Mesothelial cell of epicardium (in vitro differentiated cells): ENCODE data around the gene LGI4. TPM values are rescaled to one million over a fixed set of nuclear protein-coding genes. Genes with fewer than 3 reads are reported as not detected.

Source experiments
- DNase-seq, 2 experiments: peaks; one replicate each; pipeline ENCODE4 v3.0.0; 2021; ENCODE audit warnings: low spot score in 2 of 2; ENCODE audit not compliant: unreplicated experiment in 2 of 2
- H3K27ac Mint-ChIP-seq: 2 replicates; pipeline ENCODE4 v1.8.0; 2021; ENCODE audit warnings: mixed read lengths
- H3K27me3 Mint-ChIP-seq: 2 replicates; pipeline ENCODE4 v1.8.0; 2021; ENCODE audit warnings: low read depth, mixed read lengths
- H3K36me3 Mint-ChIP-seq: 2 replicates; pipeline ENCODE4 v1.8.0; 2021; ENCODE audit warnings: mixed read lengths
- H3K4me1 Mint-ChIP-seq: 2 replicates; pipeline ENCODE4 v1.8.0; 2021; ENCODE audit warnings: mixed read lengths
- H3K4me3 Mint-ChIP-seq: 2 replicates; pipeline ENCODE4 v1.8.0; 2021; ENCODE audit warnings: mild to moderate bottlenecking, moderate library complexity, mixed read lengths
- H3K9me3 Mint-ChIP-seq: 2 replicates; pipeline ENCODE4 v1.8.0; 2021; ENCODE audit warnings: mixed read lengths
- CTCF ChIP-seq: fragments of 200-600 bp; sonication (generic); IDR thresholded peaks from one replicate; pipeline ENCODE4 v1.5.0; 2021; ENCODE audit warnings: antibody characterized with exemption; ENCODE audit not compliant: unreplicated experiment
- total RNA-seq: library from RNA; stranded (reverse); gene quantifications from 3 replicates; pipeline ENCODE4 v1.2.1, GENCODE V29; 2021

LGI4 gene
- total RNA-seq, 1 donor from 2014 or later = 1.4 TPM

DNA sequence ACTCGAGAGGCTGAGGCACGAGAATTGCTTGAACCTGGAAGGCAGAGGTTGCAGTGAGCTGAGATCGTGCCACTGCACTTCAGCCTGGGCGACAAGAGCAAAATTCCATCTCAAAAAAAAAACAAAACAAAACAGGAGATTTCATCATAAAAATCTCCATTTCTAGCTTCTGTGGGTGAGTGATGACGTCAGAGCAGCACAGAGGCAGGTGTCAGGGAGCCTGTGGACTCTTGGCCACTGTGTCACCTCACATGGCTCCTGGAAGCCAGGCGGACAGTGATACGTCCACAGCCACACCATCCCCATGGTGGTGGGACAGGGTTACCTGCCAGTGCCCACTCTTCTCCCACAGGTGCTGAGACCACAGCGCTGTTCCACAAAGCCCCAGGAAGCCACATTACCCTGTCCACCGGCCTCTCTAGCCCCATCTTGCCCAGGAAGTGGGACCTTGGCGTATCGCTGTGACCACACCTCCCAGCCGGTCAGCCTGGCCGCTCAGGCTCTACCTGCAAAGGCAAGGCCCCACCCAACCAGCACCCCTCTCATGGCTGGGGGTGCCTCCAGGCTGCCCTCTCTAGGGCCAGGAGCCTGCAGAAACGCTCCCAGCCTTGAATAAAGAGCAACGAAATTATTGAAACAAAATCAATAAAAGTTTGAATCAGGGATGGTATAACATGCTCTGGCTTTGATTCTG, 21.7 kb downstream of the LGI4 start:
- H3K27ac Mint-ChIP-seq = no peak overlapping the region
- TF ChIP-seq CTCF = no peak
- H3K27me3 Mint-ChIP-seq = peaks cover 4% of the 10 kb centered on the region
- peaks cover 26% of the 10 kb centered on the region for H3K4me1 Mint-ChIP-seq
- no peak for DNase-seq
- no peaks in the 10 kb centered on the region for H3K36me3 Mint-ChIP-seq
- H3K9me3 Mint-ChIP-seq = no peaks in the 10 kb centered on the region
- no peak overlapping the region for H3K4me3 Mint-ChIP-seq

DNA sequence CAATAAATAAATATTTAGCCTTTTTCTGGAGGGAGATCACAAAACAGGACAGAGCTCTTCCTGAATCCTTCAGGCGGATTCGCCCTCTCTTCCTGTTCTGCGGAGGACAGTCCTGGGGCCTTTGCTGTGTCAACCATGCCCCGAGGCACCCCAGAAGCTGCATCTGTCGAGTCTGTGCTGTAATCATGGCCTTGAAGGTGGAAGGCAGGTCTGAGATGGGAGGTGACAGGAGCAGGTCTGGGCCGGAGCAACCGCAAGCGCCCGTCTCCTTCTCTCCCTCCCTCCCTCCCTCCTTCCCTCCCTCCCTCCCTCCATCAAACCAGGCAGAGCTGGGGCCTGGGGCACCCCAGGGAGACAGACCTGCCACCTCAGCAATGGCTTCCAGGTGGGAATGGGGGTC, 23.9 kb downstream of the LGI4 start:
- no peaks in the 10 kb centered on the region for H3K9me3 Mint-ChIP-seq
- peaks cover 3% of the 10 kb centered on the region for H3K27me3 Mint-ChIP-seq
- no peak overlapping the region for H3K27ac Mint-ChIP-seq
- H3K36me3 Mint-ChIP-seq = no peaks in the 10 kb centered on the region
- TF ChIP-seq CTCF = no peak
- no peak for DNase-seq
- no peak overlapping the region for H3K4me3 Mint-ChIP-seq
- H3K4me1 Mint-ChIP-seq = peaks cover 17% of the 10 kb centered on the region

- H3K9me3 Mint-ChIP-seq = no peaks in the 10 kb centered on the region
- no peaks in the 10 kb centered on the region for H3K36me3 Mint-ChIP-seq
- no peak for DNase-seq
- H3K27ac Mint-ChIP-seq = no peak overlapping the region
- H3K27me3 Mint-ChIP-seq = no peaks in the 10 kb centered on the region
- TF ChIP-seq CTCF = no peak
- no peak overlapping the region for H3K4me3 Mint-ChIP-seq
- peaks cover 6% of the 10 kb centered on the region for H3K4me1 Mint-ChIP-seq
Measured at GRCh38 chr19:35109395-35110112, 25.3 kb downstream of the LGI4 start.

DNA sequence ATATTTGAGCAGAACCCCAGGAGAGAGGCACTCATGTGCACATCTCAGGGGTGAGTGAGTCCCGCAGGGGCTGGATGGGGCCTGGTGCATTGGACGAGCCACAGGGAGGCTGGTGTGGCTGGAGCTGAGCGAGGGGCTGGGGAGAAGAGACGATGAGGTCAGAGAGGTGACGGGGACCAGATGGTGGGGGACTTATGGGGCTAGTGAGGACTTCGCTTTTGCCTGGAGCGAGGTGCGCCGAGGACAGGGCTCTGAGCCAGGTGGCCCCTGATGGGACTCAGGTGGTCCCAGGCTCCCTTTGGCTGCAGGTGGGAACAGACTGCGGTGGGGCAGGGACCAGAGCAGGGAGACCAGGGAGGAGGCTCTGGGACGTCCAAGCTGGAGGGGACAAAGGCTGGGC, 26.1 kb downstream of the LGI4 start:
- Mint-ChIP-seq H3K36me3 (no peaks in the 10 kb centered on the region), H3K4me3 (no peak overlapping the region), H3K4me1 (peaks cover 2% of the 10 kb centered on the region)

DNA sequence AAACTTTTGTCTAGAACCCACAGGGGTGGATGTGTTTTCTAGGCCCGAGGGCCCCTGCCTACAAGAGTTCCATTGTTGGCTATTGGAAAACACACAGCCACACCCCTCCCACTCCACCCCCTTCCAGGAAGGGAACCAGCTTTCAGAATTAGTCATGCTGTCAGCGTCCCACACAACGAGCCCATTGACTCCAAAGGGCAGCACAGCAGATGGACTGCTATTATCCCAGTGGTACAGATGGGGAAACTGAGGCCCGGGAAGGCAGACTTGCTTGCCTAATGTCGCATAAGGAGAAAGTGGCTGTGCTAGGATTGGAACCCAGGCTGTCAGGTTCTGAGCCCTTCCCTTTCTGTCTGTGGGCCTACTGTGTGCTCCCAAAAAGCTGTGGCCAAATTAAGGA, 27.3 kb downstream of the LGI4 start:
- TF ChIP-seq CTCF = no peak
- Mint-ChIP-seq H3K9me3 (no peaks in the 10 kb centered on the region), H3K27me3 (no peaks in the 10 kb centered on the region), H3K36me3 (no peaks in the 10 kb centered on the region), H3K4me1 (peaks cover 2% of the 10 kb centered on the region), H3K27ac (no peak overlapping the region), H3K4me3 (no peak overlapping the region)
- no peak for DNase-seq

More for the DNA sequence above, 26.1 kb downstream of the LGI4 start:
- Mint-ChIP-seq H3K27me3 (no peaks in the 10 kb centered on the region), H3K27ac (no peak overlapping the region), H3K9me3 (no peaks in the 10 kb centered on the region)
- TF ChIP-seq CTCF = no peak
- no peak for DNase-seq
